WTC11 (cell line): ENCODE results near the gene VCPKMT. TPM values are rescaled to one million over a fixed set of nuclear protein-coding genes. Genes with fewer than 3 reads are reported as not detected.

Source experiments
- FOXP4 ChIP-seq: sonication (generic); formaldehyde crosslinking; IDR thresholded peaks from 2 replicates; pipeline ENCODE4 v1.8.0; 2022; ENCODE audit warnings: mild to moderate bottlenecking, missing genetic modification reagents
- TCF7 ChIP-seq: sonication (generic); formaldehyde crosslinking; IDR thresholded peaks from 2 replicates; pipeline ENCODE4 v1.8.0; 2022; ENCODE audit warnings: mild to moderate bottlenecking, low read depth, missing genetic modification reagents, moderate library complexity
- total RNA-seq: library from RNA; stranded (reverse); gene quantifications from 3 replicates; pipeline ENCODE4 v1.2.3, GENCODE V29; 2021

Gene VCPKMT
- total RNA-seq, 1 experiment from 2014 or later, result 11.5 TPM

GRCh38 chr14:50059763-50060616 is 56.4 kb downstream of the VCPKMT start (continued):
- no peak for TF ChIP-seq FOXP4 (CRISPR knock-in tag)
- no peak for TF ChIP-seq TCF7 (CRISPR knock-in tag)

Other genes starting within 250 kb of the VCPKMT start
- gene ARF6, start 223.5 kb downstream of the VCPKMT start, total RNA-seq, result 50.9 to 55.9 TPM (median 51.9 TPM) in 3 replicates
- gene SOS2, start 115.0 kb upstream of the VCPKMT start, total RNA-seq, result 9.1 to 11.0 TPM (median 9.6 TPM) in 3 replicates
- 23.9 to 26.7 TPM (median 24.0 TPM) in 3 replicates for gene L2HGDH, start 195.7 kb upstream of the VCPKMT start, total RNA-seq
- 14.0 to 17.7 TPM (median 16.4 TPM) in 3 replicates for gene DMAC2L, start 195.8 kb upstream of the VCPKMT start, total RNA-seq